Activated T-cell treated with anti-CD3 and anti-CD28 coated beads for 4 hours (primary cell): ENCODE data around the gene SPC25.

ENCODE experiments used
- DNase-seq: peaks from one replicate; pipeline ENCODE4 v3.0.0-alpha.2; 2020

The SPC25 gene

DNA sequence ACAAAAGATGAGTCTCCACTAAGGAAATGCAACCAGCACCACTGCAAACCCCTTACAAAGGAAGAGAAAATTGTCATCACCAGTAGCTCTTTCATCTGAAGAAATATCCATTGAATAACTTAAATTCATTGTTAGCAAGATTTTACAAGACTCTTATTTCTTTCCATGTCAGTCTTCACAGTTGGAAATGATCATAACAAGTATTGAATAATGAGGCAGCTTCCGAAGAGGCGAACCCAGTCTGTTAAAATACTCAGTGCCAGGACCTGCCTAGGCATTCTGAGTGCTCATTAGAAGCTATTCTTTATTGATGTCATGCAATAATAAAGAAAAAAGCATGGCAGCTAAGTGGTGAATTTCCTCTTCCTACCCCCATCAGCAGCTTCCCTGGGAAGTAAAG is 54.3 kb downstream of the SPC25 start:
- DNase-seq: no peak

DNA sequence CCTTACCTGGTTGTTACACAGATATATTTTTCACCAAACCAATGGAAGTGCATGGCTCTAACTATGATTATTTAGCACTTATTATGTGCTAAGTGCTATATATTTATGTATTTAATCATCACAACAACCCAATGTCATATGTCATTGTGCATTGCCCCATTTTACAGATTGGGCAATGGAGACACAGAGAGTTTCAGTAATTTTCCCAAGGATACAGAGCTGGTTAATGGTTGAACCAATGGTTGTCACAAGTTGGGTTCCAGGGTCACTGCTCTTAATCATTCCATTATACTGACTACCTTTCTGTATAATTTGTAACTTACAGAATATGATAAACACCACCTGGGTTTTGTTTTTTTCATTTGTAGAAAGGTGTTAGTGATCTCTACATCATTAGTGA is 58.6 kb downstream of the SPC25 start:
- no peak for DNase-seq

DNA sequence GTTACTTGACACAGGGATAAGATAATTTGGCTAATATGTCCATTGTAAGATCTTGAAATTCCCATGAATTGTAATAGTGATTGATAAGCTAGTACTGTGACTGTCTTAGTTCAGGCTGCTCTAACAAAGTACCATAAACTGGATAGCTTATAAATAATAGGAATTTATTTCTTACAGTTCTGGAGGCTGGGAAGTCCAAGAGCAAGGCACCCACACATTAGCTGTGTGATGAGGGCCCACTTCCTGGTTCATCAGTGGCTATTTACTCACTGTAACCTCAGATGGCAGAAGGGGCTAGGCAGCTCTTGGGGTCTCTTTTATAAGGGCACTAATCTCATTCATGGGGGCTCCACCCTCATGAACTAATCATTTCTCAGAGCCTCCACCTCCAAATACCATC is 59.3 kb downstream of the SPC25 start:
- DNase-seq: no peak

DNA sequence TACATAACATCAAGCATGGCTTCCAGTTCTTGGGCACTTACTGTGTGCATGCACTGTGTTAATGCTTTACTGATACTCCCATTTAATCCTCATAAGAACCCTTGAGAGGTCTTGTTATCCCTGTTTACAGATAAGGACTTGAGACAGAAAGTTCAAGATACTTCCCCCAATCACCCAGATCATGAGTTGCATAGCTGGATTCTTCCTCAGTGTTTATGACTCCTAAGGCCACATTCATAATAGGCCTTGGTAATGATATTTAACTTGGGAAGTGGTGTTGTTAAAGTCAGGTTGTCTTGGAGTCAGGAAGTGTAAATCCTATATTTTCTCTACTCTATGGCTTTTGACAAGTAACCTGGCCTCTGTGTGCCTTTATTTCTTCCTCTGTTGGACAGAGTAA is 65.1 kb downstream of the SPC25 start:
- DNase-seq: no peak

DNA sequence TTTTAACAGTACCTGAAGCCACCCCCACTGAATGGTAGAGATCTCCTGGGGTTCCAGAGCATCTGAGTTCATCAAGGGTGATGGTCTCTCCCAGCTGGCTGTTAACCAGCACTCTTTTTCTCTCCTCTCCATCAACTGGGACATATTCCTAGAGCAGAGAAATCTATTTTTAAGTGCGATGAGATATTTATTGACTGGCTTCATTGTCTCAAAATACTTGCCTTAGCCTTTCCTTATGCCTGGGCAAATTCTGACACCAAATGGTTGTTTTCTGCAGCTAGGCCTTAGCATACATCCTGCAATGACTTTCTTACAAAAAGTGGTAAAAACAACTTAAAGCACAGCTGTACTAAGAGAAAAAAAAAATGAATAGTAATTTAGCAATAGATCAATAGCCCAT is 68.2 kb downstream of the SPC25 start:
- no peak for DNase-seq

DNA sequence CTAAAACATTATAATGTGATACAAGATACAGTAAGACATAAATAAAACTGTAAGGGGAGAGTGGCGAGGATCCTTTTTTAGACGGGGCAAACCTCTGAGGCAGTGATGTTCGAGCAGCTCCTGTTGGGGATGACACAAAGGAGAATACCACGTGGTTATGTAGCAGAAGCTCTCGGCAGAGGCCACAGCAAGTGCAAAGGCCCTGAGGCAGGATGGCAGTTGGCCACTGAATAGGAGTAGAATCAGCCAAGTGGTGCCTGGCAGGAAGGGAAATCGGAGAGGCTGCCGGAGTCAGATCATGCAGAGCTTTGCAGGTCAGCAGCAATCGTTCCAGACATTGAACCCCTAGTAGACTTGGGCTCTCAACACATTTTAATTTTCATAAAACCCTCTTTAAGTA is 68.7 kb downstream of the SPC25 start:
- no peak for DNase-seq
